B cell (primary cell): Measurements from ENCODE around the gene ITSN1. TPM values are rescaled to one million over a fixed set of nuclear protein-coding genes. Genes with fewer than 3 reads are reported as not detected.

Experiments used
- ATAC-seq: fragments of 200-7000 bp; cut with Tn5 transposase; one replicate; pipeline ENCODE4 v1.10.0; 2021; ENCODE audit warnings: low read depth, mild to moderate bottlenecking, moderate number of reproducible peaks, moderate library complexity
- CTCF ChIA-PET: fragments of 350-600 bp; sonication (Branson Sonifier 250); formaldehyde crosslinking; loops from one replicate; lab custom pipeline; 2021; ENCODE audit warnings: antibody characterized with exemption, inconsistent platforms; lab: Charles Lee
- POLR2A ChIA-PET: fragments of 350-600 bp; sonication (Branson Sonifier 250); formaldehyde crosslinking; loops from one replicate; lab custom pipeline; 2021; ENCODE audit warnings: antibody characterized with exemption; lab: Charles Lee
- DNase-seq: peaks from one replicate; pipeline ENCODE4 v3.0.0; 2013
- H2AFZ ChIP-seq: 2 replicates; pipeline ENCODE4 v1.6.1; 2012; ENCODE audit warnings: mild to moderate bottlenecking, low read depth, low read length; ENCODE audit not compliant: insufficient read depth, poor library complexity, severe bottlenecking
- H3K27ac ChIP-seq, 2 donors: 1 replicate in 1 of 2; 2 replicates in 1 of 2; pipeline ENCODE4 v1.5.1; 2012 to 2013; ENCODE audit warnings: low read length in 2 of 2, mild to moderate bottlenecking in 2 of 2, moderate library complexity in 1 of 2
- H3K27me3 ChIP-seq, 4 experiments: fragments of 200-600 bp in 1 of 4; sonication (generic) in 1 of 4; replicated peaks in 1 of 4; 1 replicate in 2 of 4; 2 replicates in 2 of 4; pipeline versions ENCODE4 v1.6.1 to v1.7.0; 2013 to 2016; ENCODE audit warnings: low read length in 3 of 4, mild to moderate bottlenecking in 2 of 4, mixed read lengths in 1 of 4, moderate library complexity in 1 of 4; ENCODE audit not compliant: insufficient read depth in 4 of 4, control insufficient read depth in 3 of 4; ENCODE audit errors: control extremely low read depth in 1 of 4
- H3K36me3 ChIP-seq, 2 experiments: replicated peaks in 1 of 2; 1 replicate in 1 of 2; 2 replicates in 1 of 2; pipeline versions ENCODE4 v1.6.1 to v1.7.1; 2013; ENCODE audit warnings: low read length in 1 of 2; ENCODE audit not compliant: insufficient read depth in 2 of 2, control insufficient read depth in 1 of 2; ENCODE audit errors: control extremely low read depth in 1 of 2, extremely low read depth in 1 of 2
- H3K4me1 ChIP-seq, 2 donors: fragments of 200-600 bp in 1 of 2; sonication (generic) in 1 of 2; 1 replicate in 1 of 2; 2 replicates in 1 of 2; pipeline versions ENCODE4 v1.5.1 to v1.6.1; 2013 to 2017; ENCODE audit warnings: low read length in 2 of 2; ENCODE audit not compliant: control insufficient read depth in 2 of 2, insufficient read depth in 2 of 2
- H3K4me2 ChIP-seq: replicated peaks from 2 replicates; pipeline ENCODE3; 2012; ENCODE audit warnings: mild to moderate bottlenecking, low read depth, low read length; ENCODE audit not compliant: poor library complexity, severe bottlenecking
- H3K4me3 ChIP-seq, 5 experiments: fragments of 200-600 bp in 1 of 5; sonication (generic) in 1 of 5; 1 replicate in 3 of 5; 2 replicates in 2 of 5; pipeline versions ENCODE4 v1.5.1 to v1.7.0; 2011 to 2016; ENCODE audit warnings: low read length in 4 of 5, mild to moderate bottlenecking in 4 of 5, low read depth in 2 of 5, control low read depth in 1 of 5, moderate library complexity in 1 of 5; ENCODE audit not compliant: insufficient read depth in 1 of 5; ENCODE audit errors: control extremely low read depth in 1 of 5, extremely low read depth in 1 of 5
- H3K79me2 ChIP-seq: fragments of 200-600 bp; sonication (generic); one replicate; pipeline ENCODE4 v1.6.0; 2016; ENCODE audit warnings: low read length; ENCODE audit not compliant: control insufficient read depth, insufficient read depth
- H3K9ac ChIP-seq: fragments of 200-600 bp; sonication (generic); 2 replicates; pipeline ENCODE4 v1.6.1; 2017; ENCODE audit warnings: mild to moderate bottlenecking, low read length, moderate library complexity
- H3K9me3 ChIP-seq, 3 donors: one replicate each; pipeline versions ENCODE4 v1.6.1 to v1.7.1; 2013; ENCODE audit warnings: low read length in 2 of 3; ENCODE audit not compliant: control insufficient read depth in 2 of 3, insufficient read depth in 1 of 3; ENCODE audit errors: control extremely low read depth in 1 of 3
- H4K20me1 ChIP-seq: 2 replicates; pipeline ENCODE4 v1.6.0; 2012; ENCODE audit warnings: mild to moderate bottlenecking, low read length; ENCODE audit not compliant: insufficient read depth, control insufficient read depth, poor library complexity, severe bottlenecking
- H3K27ac Mint-ChIP-seq: one replicate; pipeline ENCODE4 v1.8.0; 2021; ENCODE audit warnings: mixed read lengths
- H3K27me3 Mint-ChIP-seq: one replicate; pipeline ENCODE4 v1.8.0; 2021; ENCODE audit warnings: mixed read lengths
- H3K4me1 Mint-ChIP-seq: one replicate; pipeline ENCODE4 v1.8.0; 2021; ENCODE audit warnings: mixed read lengths
- H3K4me3 Mint-ChIP-seq: one replicate; pipeline ENCODE4 v1.8.0; 2021; ENCODE audit warnings: mixed read lengths
- H3K9me3 Mint-ChIP-seq: one replicate; pipeline ENCODE4 v1.8.0; 2022; ENCODE audit warnings: mixed read lengths; ENCODE audit not compliant: insufficient read depth
- CTCF ChIP-seq: fragments of 200-600 bp; IDR thresholded peaks from one replicate; pipeline ENCODE4 v1.8.0; 2022; ENCODE audit warnings: antibody characterized with exemption, mild to moderate bottlenecking
- EZH2 ChIP-seq: IDR thresholded peaks from 2 replicates; pipeline ENCODE4 v1.6.1; 2012; ENCODE audit warnings: borderline replicate concordance, low read depth, mild to moderate bottlenecking, moderate library complexity, low read length; ENCODE audit not compliant: insufficient read depth, poor library complexity, severe bottlenecking
- WGBS: methylation state at CpG from one replicate; pipeline ENCODE4 v1.1.5; 2013; ENCODE audit warnings: missing lambda C conversion rate; ENCODE audit not compliant: insufficient coverage; 5-methylcytosine and 5-hydroxymethylcytosine counted together
- intact Hi-C: fragments of 100-400 bp; cut with micrococcal nuclease; formaldehyde crosslinking; loops from one replicate; pipeline ENCODE4 v1.10.0; 2022
- polyA plus RNA-seq: library from polyadenylated mRNA; depleted of rRNA; stranded (reverse); fragments of >200 nt; gene quantifications from 2 replicates; pipeline ENCODE4 v1.2.3, GENCODE V29; 2012
- total RNA-seq, 2 donors: library from RNA; stranded (reverse); fragments of 120-200 nt in 1 of 2; gene quantifications; 1 replicate in 1 of 2; 2 replicates in 1 of 2; pipeline versions ENCODE4 v1.2.3 to v1.2.4, GENCODE V29; 2013 to 2022

ITSN1 gene
- total and polyA plus RNA-seq, 2 donors (not counting 1 experiment from before 2014, with no cell fraction given), result 0.31 to 2.4 TPM

- Histone ChIP-seq H3K27me3 (no peaks in the 10 kb centered on the region), H3K4me2 (no peak overlapping the region), H3K9ac (no peak overlapping the region), H2AFZ (no peak overlapping the region), H3K9me3 (no peaks in the 10 kb centered on the region), H4K20me1 (no peaks in the 10 kb centered on the region), H3K4me3 (no peak overlapping the region), H3K4me1 (peaks cover 0 to 16% of the 10 kb centered on the region in 2 donors), H3K79me2 (no peaks in the 10 kb centered on the region), H3K27ac (no peak overlapping the region), H3K36me3 (no peaks in the 10 kb centered on the region)
- ChIA-PET CTCF (interaction anchor here (5.5 kb wide), 1 partner anchor 17 kb away, joined by 39 read pairs; no protein-coding TSS in a partner anchor), POLR2A (no interaction called here)
- intact Hi-C loops, result no loop called here
- ATAC-seq (no peak), DNase-seq (no peak)
- H3K27me3 Mint-ChIP-seq, result no peaks in the 10 kb centered on the region
- no peak overlapping the region for H3K27ac Mint-ChIP-seq
- no peak overlapping the region for H3K4me3 Mint-ChIP-seq
- 95% methylated on average over 5 of the region's 5 CpGs for WGBS
- peaks cover 4% of the 10 kb centered on the region for H3K9me3 Mint-ChIP-seq
- peaks cover 11% of the 10 kb centered on the region for H3K4me1 Mint-ChIP-seq
- TF ChIP-seq CTCF, result no peak
- TF ChIP-seq EZH2, result no peak
Observed at GRCh38 chr21:33940881-33941245, 298.6 kb downstream of the ITSN1 start.

- Histone ChIP-seq H3K36me3 (no peaks in the 10 kb centered on the region), H3K4me1 (peaks cover under 1 to 12% of the 10 kb centered on the region in 2 donors), H3K9ac (no peak overlapping the region), H2AFZ (no peak overlapping the region), H3K9me3 (no peaks in the 10 kb centered on the region), H3K27ac (no peak overlapping the region), H4K20me1 (no peaks in the 10 kb centered on the region), H3K79me2 (no peaks in the 10 kb centered on the region), H3K27me3 (no peaks in the 10 kb centered on the region), H3K4me2 (no peak overlapping the region), H3K4me3 (no peak overlapping the region)
- intact Hi-C loops, result no loop called here
- Mint-ChIP-seq H3K27ac (no peak overlapping the region), H3K9me3 (peaks cover 4% of the 10 kb centered on the region), H3K4me1 (peaks cover 18% of the 10 kb centered on the region), H3K27me3 (no peaks in the 10 kb centered on the region), H3K4me3 (no peak overlapping the region)
- TF ChIP-seq CTCF, result no peak
- TF ChIP-seq EZH2, result no peak
- CTCF ChIA-PET, result interaction anchor here (1.7 to 5.5 kb wide), 3 partner anchors 9 to 18 kb away, joined by 5 to 39 read pairs (median 11); no protein-coding TSS in a partner anchor
- no peak for DNase-seq
- POLR2A ChIA-PET, result no interaction called here
- no peak for ATAC-seq
Observed at GRCh38 chr21:33942426-33942825, 300.1 kb downstream of the ITSN1 start.
